HL-60 (cell line): ENCODE results near the gene ABCA4.

ENCODE experiments used
- DNase-seq, 2 experiments: peaks; one replicate each; pipeline ENCODE4 v3.0.0-alpha.2; 2010 to 2020; ENCODE audit warnings: low read depth in 1 of 2, low spot score in 1 of 2
- H3K27ac ChIP-seq: fragments of 250-450 bp; sonication (Bioruptor Pico); replicated peaks from 2 replicates; pipeline ENCODE4 v1.5.1; 2020; ENCODE audit warnings: mild to moderate bottlenecking, moderate library complexity
- H3K27me3 ChIP-seq: fragments of 250-450 bp; sonication (Bioruptor Pico); 2 replicates; pipeline ENCODE4 v1.5.1; 2021; ENCODE audit warnings: mild to moderate bottlenecking, moderate library complexity; ENCODE audit not compliant: insufficient read depth, poor library complexity, severe bottlenecking
- H3K4me3 ChIP-seq: replicated peaks from 2 replicates; pipeline ENCODE4 v1.5.1; 2011; ENCODE audit warnings: mild to moderate bottlenecking, control low read depth, low read length; ENCODE audit not compliant: insufficient read depth
- CTCF ChIP-seq: IDR thresholded peaks from one replicate; pipeline ENCODE4 v1.5.1; 2011; ENCODE audit warnings: low read length, control low read depth, inconsistent platforms; ENCODE audit not compliant: insufficient read depth
- GABPA ChIP-seq: IDR thresholded peaks from 2 replicates; pipeline ENCODE4 v1.6.1; 2012; ENCODE audit warnings: low read depth
- POLR2AphosphoS5 ChIP-seq: IDR thresholded peaks from 2 replicates; pipeline ENCODE4 v1.6.1; 2012; ENCODE audit warnings: low read depth
- REST ChIP-seq: IDR thresholded peaks from 2 replicates; pipeline ENCODE4 v1.6.1; 2012; ENCODE audit warnings: low read depth; ENCODE audit not compliant: insufficient replicate concordance
- SPI1 ChIP-seq: IDR thresholded peaks from 2 replicates; pipeline ENCODE4 v1.6.1; 2012; ENCODE audit warnings: low read depth, mild to moderate bottlenecking, borderline replicate concordance

Gene ABCA4

GRCh38 chr1:94098585-94099111 lies 22.3 kb downstream of the ABCA4 start:
- no peak for TF ChIP-seq REST
- no peak overlapping the region for H3K4me3 ChIP-seq
- DNase-seq: no peak
- H3K27ac ChIP-seq: no peak overlapping the region
- peaks cover 8% of the 10 kb centered on the region for H3K27me3 ChIP-seq

GRCh38 chr1:94096797-94097549 lies 24.0 kb downstream of the ABCA4 start:
- no peak for DNase-seq
- peaks cover 12% of the 10 kb centered on the region for H3K27me3 ChIP-seq
- H3K4me3 ChIP-seq: no peak overlapping the region
- no peak overlapping the region for H3K27ac ChIP-seq
- TF ChIP-seq CTCF (no peak), SPI1 (no peak), GABPA (no peak), REST (no peak), POLR2AphosphoS5 (no peak)

GRCh38 chr1:94095744-94096469 lies 25.0 kb downstream of the ABCA4 start:
- TF ChIP-seq POLR2AphosphoS5 (no peak), CTCF (no peak)
- H3K27me3 ChIP-seq: peaks cover 17% of the 10 kb centered on the region
- no peak overlapping the region for H3K4me3 ChIP-seq
- DNase-seq: no peak
- no peak overlapping the region for H3K27ac ChIP-seq

- no peak for DNase-seq
- no peak for TF ChIP-seq GABPA
- TF ChIP-seq REST: no peak
- TF ChIP-seq POLR2AphosphoS5: no peak
- TF ChIP-seq SPI1: no peak
- no peak for TF ChIP-seq CTCF
- H3K27ac ChIP-seq: no peak overlapping the region
- peaks cover 17% of the 10 kb centered on the region for H3K27me3 ChIP-seq
- H3K4me3 ChIP-seq: no peak overlapping the region
These were observed 25.8 kb downstream of the ABCA4 start for GRCh38 chr1:94095112-94095637.
